HepG2 (cell line): ENCODE data around the gene ZNF213. TPM values are rescaled to one million over a fixed set of nuclear protein-coding genes. Genes with fewer than 3 reads are reported as not detected.

Experiments used
- ATF7-NPFF ChIP-seq: sonication (generic); formaldehyde crosslinking; IDR thresholded peaks from 2 replicates; pipeline ENCODE4 v1.8.1; 2023; ENCODE audit warnings: mild to moderate bottlenecking, low read depth, missing genetic modification reagents, moderate library complexity
- ERF ChIP-seq: IDR thresholded peaks from 2 replicates; pipeline ENCODE4 v1.6.1; 2018; ENCODE audit warnings: missing biosample characterization, missing genetic modification reagents
- FLYWCH1 ChIP-seq: sonication (generic); formaldehyde crosslinking; IDR thresholded peaks from 2 replicates; pipeline ENCODE4 v1.8.1; 2023; ENCODE audit warnings: mild to moderate bottlenecking, missing genetic modification reagents
- FOXO1 ChIP-seq: sonication (generic); formaldehyde crosslinking; IDR thresholded peaks from 2 replicates; pipeline ENCODE4 v1.4.0; 2020; ENCODE audit warnings: missing genetic modification reagents
- HOXA5 ChIP-seq: sonication (generic); formaldehyde crosslinking; IDR thresholded peaks from 2 replicates; pipeline ENCODE4 v1.4.0; 2020; ENCODE audit warnings: missing genetic modification reagents
- KIAA2018 ChIP-seq: sonication (generic); formaldehyde crosslinking; IDR thresholded peaks from 2 replicates; pipeline ENCODE4 v1.5.0; 2020; ENCODE audit warnings: mild to moderate bottlenecking, missing genetic modification reagents, borderline replicate concordance
- MXD4 ChIP-seq: IDR thresholded peaks from 2 replicates; pipeline ENCODE4 v1.6.1; 2016; ENCODE audit warnings: mild to moderate bottlenecking, missing biosample characterization, missing genetic modification reagents
- NKX3-1 ChIP-seq: sonication (generic); formaldehyde crosslinking; IDR thresholded peaks from 2 replicates; pipeline ENCODE4 v1.5.0; 2020; ENCODE audit warnings: missing genetic modification reagents
- ZBTB33 ChIP-seq: sonication (generic); formaldehyde crosslinking; IDR thresholded peaks from 2 replicates; pipeline ENCODE4 v1.4.0; 2020; ENCODE audit warnings: missing genetic modification reagents
- ZFP36L1 ChIP-seq: sonication (generic); formaldehyde crosslinking; IDR thresholded peaks from 2 replicates; pipeline ENCODE4 v1.8.0; 2022; ENCODE audit warnings: mild to moderate bottlenecking, missing genetic modification reagents, moderate library complexity
- ZNF251 ChIP-seq: sonication (generic); formaldehyde crosslinking; IDR thresholded peaks from 2 replicates; pipeline ENCODE4 v1.9.0; 2021; ENCODE audit warnings: mild to moderate bottlenecking, missing genetic modification reagents
- ZNF263 ChIP-seq: sonication (generic); formaldehyde crosslinking; IDR thresholded peaks from 2 replicates; pipeline ENCODE4 v1.4.0; 2020; ENCODE audit warnings: missing genetic modification reagents
- ZNF749 ChIP-seq: sonication (generic); formaldehyde crosslinking; IDR thresholded peaks from 2 replicates; pipeline ENCODE4 v1.8.0; 2022; ENCODE audit warnings: mild to moderate bottlenecking, missing genetic modification reagents, moderate library complexity, borderline replicate concordance
- polyA plus RNA-seq, 8 experiments: library from polyadenylated mRNA; depleted of rRNA in 3 of 8; stranded (reverse) in 7 of 8; unstranded in 1 of 8; fragments of >200 nt; fragmentation: Illumina TruSeq in 4 of 8; extraction: Trizol in 4 of 8; gene quantifications; 2 replicates each; pipeline versions ENCODE4 v1.2.1 to v1.2.3, GENCODE V29; 2011 to 2016; ENCODE audit warnings: low read depth in 4 of 8, missing spikeins in 1 of 8, mixed read lengths in 1 of 8; ENCODE audit not compliant: insufficient read depth in 1 of 8
- total RNA-seq, 5 experiments: library from RNA; depleted of rRNA; stranded (reverse); fragments of >200 nt; fragmentation: Illumina TruSeq; extraction: Trizol; gene quantifications; 2 replicates each; pipeline ENCODE4 v1.2.3, GENCODE V29; 2016; ENCODE audit warnings: low read depth in 1 of 5
- TF ChIP-seq, protein P1 (sequence below): sonication (generic); formaldehyde crosslinking; IDR thresholded peaks from 2 replicates; pipeline ENCODE4 v1.4.0; 2020; ENCODE audit warnings: missing genetic modification reagents, borderline replicate concordance

The ZNF213 gene
- total and polyA plus RNA-seq, 2 of the 13 experiments (the other 11 are each of a cell fraction or from before 2014, with no cell fraction given): 0.59 to 0.97 TPM

DNA sequence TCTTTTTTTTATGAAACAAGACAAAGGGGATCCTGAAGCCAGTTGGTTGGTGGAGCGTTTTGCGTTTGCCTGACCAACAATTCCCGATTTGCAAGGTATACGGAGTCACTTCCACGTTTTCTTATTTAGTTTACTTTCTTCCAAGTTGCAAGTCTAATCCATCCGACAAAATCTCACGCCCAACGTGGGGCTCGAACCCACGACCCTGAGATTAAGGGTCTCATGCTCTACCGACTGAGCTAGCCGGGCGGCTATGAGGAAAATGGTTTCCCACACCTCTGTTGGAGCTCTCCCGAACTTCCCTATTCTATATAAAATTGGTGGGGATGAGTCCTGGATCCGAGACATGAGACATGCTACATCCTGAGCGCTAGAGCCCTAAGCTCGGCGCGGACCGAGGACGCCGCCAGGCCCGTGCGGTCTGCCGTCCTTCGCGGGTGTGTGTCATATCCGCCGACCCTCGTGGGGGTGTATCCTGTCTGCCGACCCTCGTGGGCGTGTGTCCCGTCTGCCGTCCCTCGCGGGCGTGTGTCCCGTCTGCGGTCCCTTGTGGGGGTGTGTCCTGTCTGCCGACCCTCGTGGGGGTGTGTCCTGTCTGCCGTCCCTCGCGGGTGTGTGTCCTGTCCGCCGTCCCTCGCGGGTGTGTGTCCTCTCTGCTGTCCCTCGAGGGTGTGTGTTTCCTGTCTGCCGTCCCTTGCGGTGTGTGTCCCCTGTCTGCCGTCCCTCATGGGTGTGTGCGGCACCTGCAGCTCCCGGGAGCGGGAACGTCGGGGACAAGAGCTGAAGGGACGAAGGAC, 22.6 kb downstream of the ZNF213 start (continued):
- no peak for TF ChIP-seq KIAA2018 (CRISPR knock-in tag)
- peak; percentile 79 for TF ChIP-seq ZNF263 (CRISPR knock-in tag)
- TF ChIP-seq, protein P1, sequence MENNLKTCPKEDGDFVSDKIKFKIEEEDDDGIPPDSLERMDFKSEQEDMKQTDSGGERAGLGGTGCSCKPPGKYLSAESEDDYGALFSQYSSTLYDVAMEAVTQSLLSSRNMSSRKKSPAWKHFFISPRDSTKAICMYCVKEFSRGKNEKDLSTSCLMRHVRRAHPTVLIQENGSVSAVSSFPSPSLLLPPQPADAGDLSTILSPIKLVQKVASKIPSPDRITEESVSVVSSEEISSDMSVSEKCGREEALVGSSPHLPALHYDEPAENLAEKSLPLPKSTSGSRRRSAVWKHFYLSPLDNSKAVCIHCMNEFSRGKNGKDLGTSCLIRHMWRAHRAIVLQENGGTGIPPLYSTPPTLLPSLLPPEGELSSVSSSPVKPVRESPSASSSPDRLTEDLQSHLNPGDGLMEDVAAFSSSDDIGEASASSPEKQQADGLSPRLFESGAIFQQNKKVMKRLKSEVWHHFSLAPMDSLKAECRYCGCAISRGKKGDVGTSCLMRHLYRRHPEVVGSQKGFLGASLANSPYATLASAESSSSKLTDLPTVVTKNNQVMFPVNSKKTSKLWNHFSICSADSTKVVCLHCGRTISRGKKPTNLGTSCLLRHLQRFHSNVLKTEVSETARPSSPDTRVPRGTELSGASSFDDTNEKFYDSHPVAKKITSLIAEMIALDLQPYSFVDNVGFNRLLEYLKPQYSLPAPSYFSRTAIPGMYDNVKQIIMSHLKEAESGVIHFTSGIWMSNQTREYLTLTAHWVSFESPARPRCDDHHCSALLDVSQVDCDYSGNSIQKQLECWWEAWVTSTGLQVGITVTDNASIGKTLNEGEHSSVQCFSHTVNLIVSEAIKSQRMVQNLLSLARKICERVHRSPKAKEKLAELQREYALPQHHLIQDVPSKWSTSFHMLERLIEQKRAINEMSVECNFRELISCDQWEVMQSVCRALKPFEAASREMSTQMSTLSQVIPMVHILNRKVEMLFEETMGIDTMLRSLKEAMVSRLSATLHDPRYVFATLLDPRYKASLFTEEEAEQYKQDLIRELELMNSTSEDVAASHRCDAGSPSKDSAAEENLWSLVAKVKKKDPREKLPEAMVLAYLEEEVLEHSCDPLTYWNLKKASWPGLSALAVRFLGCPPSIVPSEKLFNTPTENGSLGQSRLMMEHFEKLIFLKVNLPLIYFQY: no peak
- TF ChIP-seq ZBTB33 (CRISPR knock-in tag): no peak
- TF ChIP-seq MXD4 (CRISPR knock-in tag): no peak
- 0 out of 2 replicates have a peak, but pooled peaks have one; percentile 40 for TF ChIP-seq NKX3-1 (CRISPR knock-in tag)
- no peak; the same call in 1 of the 2 replicates for TF ChIP-seq ATF7-NPFF (CRISPR knock-in tag)
- TF ChIP-seq ERF (CRISPR knock-in tag): no peak
- TF ChIP-seq FLYWCH1 (CRISPR knock-in tag): no peak
- TF ChIP-seq FOXO1 (CRISPR knock-in tag): no peak
- TF ChIP-seq ZNF251 (CRISPR knock-in tag): no peak
- no peak; the same call in 1 of the 2 replicates for TF ChIP-seq HOXA5 (CRISPR knock-in tag)
- no peak for TF ChIP-seq ZFP36L1 (CRISPR knock-in tag)
- TF ChIP-seq ZNF749 (CRISPR knock-in tag): no peak
